K562 (cell line): ENCODE data around the gene CFAP92. TPM values are rescaled to one million over a fixed set of nuclear protein-coding genes. Genes with fewer than 3 reads are reported as not detected.

ENCODE experiments used
- ATAC-seq: fragments of 200-7000 bp; cut with Tn5 transposase; 3 replicates; pipeline ENCODE4 v1.9.1; 2020; ENCODE audit warnings: moderate library complexity
- BruUV-seq: library from RNA; stranded (reverse); fragments of 400-500 nt; replicated peaks from 2 replicates; lab custom pipeline; 2021; lab: Mats Ljungman, UMichigan
- CTCF ChIA-PET: fragments of 300-600 bp; formaldehyde crosslinking; extraction: SDS; loops from one replicate; lab custom pipeline; 2021; ENCODE audit warnings: low intra/inter-chr PET ratio; lab: Yijun Ruan, JAX
- POLR2A ChIA-PET: fragments of 300-600, 350-650 bp; sonication (Branson Sonifier 250); formaldehyde crosslinking; extraction: SDS; loops from one replicate; lab custom pipeline; 2021; ENCODE audit warnings: antibody characterized with exemption, inconsistent platforms; lab: Yijun Ruan, JAX
- DNase-seq, 4 experiments: peaks; one replicate each; pipeline versions ENCODE4 v3.0.0 to v3.0.0-alpha.2; 2011 to 2018; ENCODE audit warnings: low spot score in 3 of 4, mixed read lengths in 3 of 4; ENCODE audit errors: extremely low read depth in 1 of 4
- FAIRE-seq: peaks from 2 replicates; lab custom pipeline; 2011; peaks lifted over from hg19 to GRCh38; lab: Jason Lieb, UNC
- H2AFZ ChIP-seq: 2 replicates; pipeline ENCODE4 v1.6.0; 2011; ENCODE audit warnings: low read depth, low read length, control low read depth, inconsistent platforms
- H3K27ac ChIP-seq: fragments of 200-600 bp; 3 replicates; pipeline ENCODE4 v1.8.0; 2011; ENCODE audit warnings: low read depth, mild to moderate bottlenecking, control low read depth, inconsistent platforms, low read length, moderate library complexity, mixed read lengths; ENCODE audit errors: extremely low read depth
- H3K27me3 ChIP-seq, 2 experiments: fragments of 300-600 bp in 1 of 2; 2 replicates in 1 of 2; 3 replicates in 1 of 2; pipeline versions ENCODE4 v1.6.0 to v1.8.0; 2011; ENCODE audit warnings: inconsistent platforms in 2 of 2, low read length in 2 of 2, mild to moderate bottlenecking in 1 of 2, mixed read lengths in 1 of 2, moderate library complexity in 1 of 2; ENCODE audit not compliant: control insufficient read depth in 2 of 2, insufficient read depth in 2 of 2
- H3K36me3 ChIP-seq: fragments of 300-600 bp; 3 replicates; pipeline ENCODE4 v1.8.0; 2011; ENCODE audit warnings: mild to moderate bottlenecking, low read length, inconsistent platforms; ENCODE audit not compliant: control insufficient read depth, insufficient read depth
- H3K4me1 ChIP-seq, 2 experiments: fragments of 200-600 bp in 1 of 2; replicated peaks in 1 of 2; 2 replicates in 1 of 2; 3 replicates in 1 of 2; pipeline versions ENCODE4 v1.5.1 to v1.8.0; 2011; ENCODE audit warnings: inconsistent platforms in 2 of 2, low read length in 2 of 2, mild to moderate bottlenecking in 1 of 2, mixed read lengths in 1 of 2, moderate library complexity in 1 of 2; ENCODE audit not compliant: control insufficient read depth in 2 of 2, insufficient read depth in 2 of 2
- H3K4me2 ChIP-seq: 2 replicates; pipeline ENCODE4 v1.6.1; 2011; ENCODE audit warnings: low read length, control low read depth, inconsistent platforms, mixed read lengths; ENCODE audit not compliant: insufficient read depth
- H3K4me3 ChIP-seq: fragments of 200-600 bp; sonication (generic), shearing (Covaris generic); 2 replicates; pipeline ENCODE4 v1.5.1; 2016; ENCODE audit warnings: control low read depth, inconsistent platforms
- H3K79me2 ChIP-seq: fragments of 200-600 bp; 3 replicates; pipeline ENCODE4 v1.8.0; 2011; ENCODE audit warnings: low read length, inconsistent platforms; ENCODE audit not compliant: control insufficient read depth, insufficient read depth
- H3K9ac ChIP-seq, 2 experiments: 2 replicates each; pipeline versions ENCODE4 v1.6.0 to v1.6.1; 2011; ENCODE audit warnings: low read depth in 2 of 2, low read length in 2 of 2, control low read depth in 1 of 2, inconsistent platforms in 1 of 2, mild to moderate bottlenecking in 1 of 2, mixed read lengths in 1 of 2; ENCODE audit not compliant: insufficient read depth in 1 of 2
- H3K9me1 ChIP-seq: one replicate; pipeline ENCODE4 v1.6.0; 2011; ENCODE audit warnings: inconsistent platforms, mild to moderate bottlenecking, low read length, moderate library complexity; ENCODE audit not compliant: control insufficient read depth, insufficient read depth
- H3K9me3 ChIP-seq: replicated peaks from 2 replicates; pipeline ENCODE4 v1.5.1; 2011; ENCODE audit warnings: low read depth, low read length, inconsistent platforms; ENCODE audit not compliant: control insufficient read depth, insufficient read depth
- H4K20me1 ChIP-seq: replicated peaks from 2 replicates; pipeline ENCODE4 v1.6.1; 2011; ENCODE audit warnings: low read length, inconsistent platforms, mixed read lengths; ENCODE audit not compliant: control insufficient read depth, insufficient read depth
- CLOCK ChIP-seq: fragments of 250-450 bp; sonication (Bioruptor Pico); IDR thresholded peaks from 2 replicates; pipeline ENCODE4 v1.4.0; 2020; ENCODE audit warnings: mild to moderate bottlenecking, moderate library complexity, borderline replicate concordance
- DNMT1 ChIP-seq: fragments of 450-650 bp; IDR thresholded peaks from 2 replicates; pipeline ENCODE4 v1.6.1; 2016; ENCODE audit warnings: antibody characterized with exemption, mild to moderate bottlenecking
- FOXJ3 ChIP-seq: sonication (generic); formaldehyde crosslinking; IDR thresholded peaks from 2 replicates; pipeline ENCODE4 v1.4.0; 2020; ENCODE audit warnings: mild to moderate bottlenecking, missing genetic modification reagents
- HNRNPUL1 ChIP-seq: fragments of 200-400 bp; formaldehyde crosslinking; IDR thresholded peaks from 2 replicates; pipeline ENCODE4 v1.6.1; 2017; ENCODE audit warnings: low read length
- SMARCE1 ChIP-seq: fragments of 450-650 bp; IDR thresholded peaks from 2 replicates; pipeline ENCODE4 v1.7.1; 2016; ENCODE audit warnings: mild to moderate bottlenecking
- ZNF212 ChIP-seq: fragments of 450-650 bp; formaldehyde crosslinking; IDR thresholded peaks from 2 replicates; pipeline ENCODE4 v1.4.0; 2020; ENCODE audit warnings: mild to moderate bottlenecking
- ZNF518B ChIP-seq: fragments of 250-450 bp; sonication (Bioruptor Pico); IDR thresholded peaks from 2 replicates; pipeline ENCODE4 v1.5.0; 2021; ENCODE audit warnings: mild to moderate bottlenecking, moderate library complexity
- WGBS: fragments of 100-300 bp; shearing (Covaris generic); methylation state at CpG from one replicate; pipeline ENCODE4 v1.1.6; 2016; ENCODE audit warnings: low coverage, mixed read lengths; ENCODE audit not compliant: insufficient coverage; ENCODE audit errors: missing lambda C conversion rate; 5-methylcytosine and 5-hydroxymethylcytosine counted together
- in situ Hi-C: fragments of 300-500 bp; cut with MboI; formaldehyde crosslinking; loops from 4 replicates; pipeline ENCODE4 v1.15.0; 2018; ENCODE audit warnings: inconsistent platforms, mixed read lengths
- intact Hi-C: fragments of 100-400 bp; cut with micrococcal nuclease; formaldehyde crosslinking; loops from 2 replicates; pipeline ENCODE4 v1.14.2; 2022
- polyA plus RNA-seq, 8 experiments: library from polyadenylated mRNA; depleted of rRNA in 4 of 8; stranded (reverse) in 5 of 8; unstranded in 3 of 8; fragments of >200 nt; fragmentation: Nextera tagmentation in 2 of 8; fragmentation: Illumina TruSeq in 1 of 8; extraction: Ambion mirVana in 2 of 8; extraction: Trizol in 1 of 8; gene quantifications; 2 replicates each; pipeline versions ENCODE4 v1.2.1 to v1.2.3, GENCODE V29; 2011 to 2014; ENCODE audit warnings: inconsistent platforms in 1 of 8, missing spikeins in 1 of 8
- total RNA-seq, 7 experiments: library from RNA; depleted of rRNA in 6 of 7; stranded (reverse); fragments of >200 nt in 6 of 7; fragmentation: Illumina TruSeq in 2 of 7; extraction: Trizol in 2 of 7; gene quantifications; 2 replicates each; pipeline versions ENCODE4 v1.2.1 to v1.2.3, GENCODE V29; 2011 to 2021; ENCODE audit warnings: low replicate concordance in 1 of 7

CFAP92 gene
- total and polyA plus RNA-seq, 9 of the 15 experiments (the other 6 are each of a cell fraction or from before 2014, with no cell fraction given) = 0.06 to 0.62 (median 0.36) TPM

DNA sequence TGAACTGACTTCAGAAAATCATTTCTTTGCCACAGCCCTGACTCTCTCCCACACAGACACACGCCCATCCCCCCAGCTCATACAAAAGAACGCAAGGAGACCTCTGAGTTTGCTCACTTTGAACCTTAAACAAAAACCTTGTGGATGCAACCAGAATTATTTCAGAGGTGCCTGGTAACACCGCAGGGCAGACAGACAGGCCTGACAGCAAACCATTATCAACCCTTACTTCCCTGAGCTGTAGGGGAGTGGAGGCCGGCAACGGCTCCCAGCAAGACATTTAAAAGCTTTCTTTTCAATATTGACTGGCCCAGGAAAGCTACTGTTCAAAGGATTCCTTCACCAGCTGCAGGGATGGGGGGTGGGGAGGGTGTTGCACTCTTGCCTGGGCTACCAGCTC lies 5.2 kb upstream of the CFAP92 start:
- ATAC-seq (no peak), FAIRE-seq (no peak), DNase-seq (no peak)
- peaks cover 3 to 17% of the 10 kb centered on the region in 2 experiments; a peak in 4 of 5 replicates for H3K4me1 ChIP-seq
- H3K4me3 ChIP-seq = no peak overlapping the region
- no peak overlapping the region for H2AFZ ChIP-seq
- intact Hi-C loops (no loop called here), in situ Hi-C loops (no loop called here)
- no peaks in the 10 kb centered on the region for H3K9me3 ChIP-seq
- BruUV-seq = no TSS peak
- 21% methylated on average over 5 of the region's 5 CpGs for WGBS
- H3K9me1 ChIP-seq = no peaks in the 10 kb centered on the region
- H3K79me2 ChIP-seq = no peaks in the 10 kb centered on the region
- peaks cover 9 to 48% of the 10 kb centered on the region in 2 experiments; a peak in 4 of 5 replicates for H3K27me3 ChIP-seq
- CTCF ChIA-PET = no interaction called here
- no peaks in the 10 kb centered on the region for H3K36me3 ChIP-seq
- no peaks in the 10 kb centered on the region for H4K20me1 ChIP-seq
- no peak overlapping the region for H3K27ac ChIP-seq
- H3K9ac ChIP-seq = no peak overlapping the region
- TF ChIP-seq ZNF212 (CRISPR knock-in tag) (no peak), CLOCK (no peak), SMARCE1 (no peak), FOXJ3 (CRISPR knock-in tag) (no peak), HNRNPUL1 (no peak), DNMT1 (no peak), ZNF518B (CRISPR knock-in tag) (no peak)
- POLR2A ChIA-PET = interaction anchor here (0.6 kb wide), 2 partner anchors 183 to 184 kb away, joined by 3 read pairs; no protein-coding TSS in a partner anchor
- no peak overlapping the region for H3K4me2 ChIP-seq
